Psoas muscle (tissue), 8 donors: ENCODE measurements around the gene PXYLP1. TPM values are rescaled to one million over a fixed set of nuclear protein-coding genes. Genes with fewer than 3 reads are reported as not detected.

Experiments
- ATAC-seq, 4 donors: fragments of 200-7000 bp; cut with Tn5 transposase; one replicate each; pipeline ENCODE4 v1.9.1; 2020; ENCODE audit warnings: moderate library complexity in 3 of 4, mild to moderate bottlenecking in 2 of 4
- DNase-seq, 2 donors: peaks; one replicate each; pipeline ENCODE4 v3.0.0-alpha.2; 2020
- H3K27ac ChIP-seq: fragments of 200-600 bp; one replicate; pipeline ENCODE4 v1.8.0; 2022
- H3K27me3 ChIP-seq, 3 donors: fragments of 200-600 bp in 1 of 3; one replicate each; pipeline versions ENCODE4 v1.6.1 to v1.8.0; 2013 to 2022; ENCODE audit warnings: low read length in 2 of 3, mild to moderate bottlenecking in 2 of 3, moderate library complexity in 1 of 3; ENCODE audit not compliant: insufficient read depth in 3 of 3
- H3K36me3 ChIP-seq, 2 donors: fragments of 200-600 bp in 1 of 2; one replicate each; pipeline versions ENCODE4 v1.6.1 to v1.8.0; 2013 to 2022; ENCODE audit warnings: low read depth in 1 of 2, mild to moderate bottlenecking in 1 of 2, moderate library complexity in 1 of 2; ENCODE audit not compliant: insufficient read depth in 1 of 2
- H3K4me1 ChIP-seq: fragments of 200-600 bp; one replicate; pipeline ENCODE4 v1.8.0; 2022
- H3K4me3 ChIP-seq: fragments of 200-600 bp; one replicate; pipeline ENCODE4 v1.8.0; 2022; ENCODE audit warnings: mild to moderate bottlenecking
- H3K9me3 ChIP-seq: fragments of 200-600 bp; one replicate; pipeline ENCODE4 v1.8.0; 2022
- CTCF ChIP-seq: fragments of 200-600 bp; IDR thresholded peaks from one replicate; pipeline ENCODE4 v1.8.0; 2022; ENCODE audit warnings: antibody characterized with exemption
- WGBS, 3 donors: extraction: QIAGEN DNeasy Blood & Tissue Kit; methylation state at CpG; one replicate each; pipeline versions ENCODE4 v1.1.6 to v1.1.7; 2013; 5-methylcytosine and 5-hydroxymethylcytosine counted together
- intact Hi-C, 2 donors: fragments of 100-400 bp; cut with DNase I; formaldehyde crosslinking; loops; one replicate each; pipeline versions ENCODE4 v1.11.0 to v1.14.2; 2022
- polyA plus RNA-seq, 3 donors: library from polyadenylated mRNA; stranded (reverse); fragments of 200-250 nt; gene quantifications; one replicate each; pipeline ENCODE4 v1.2.3, GENCODE V29; 2013
- total RNA-seq, 4 donors: library from RNA; stranded (reverse); fragmentation: NEBNext Ultra II Directional in 2 of 4; extraction: Animal tissue kit (Norgen Biotek cat#: 25700) in 2 of 4; gene quantifications; one replicate each; pipeline versions ENCODE4 v1.2.1 to v1.2.4, GENCODE V29; 2021 to 2023
- donor health status: healthy with polysubstance abuse.
- donor health status: DM: no; HTN: no; CAD: no; lungs with moderate emphysema.
- donor health status: Bipolar disorder and iron deficiency.
- donor health status: healthy.
- donor health status: DM: yes; HTN: yes; CAD: no.
- donor health status: DM: no; HTN: no; CAD: no.
- donor health status: DM: no; HTN: no; CAD: no.
- donor health status: DM: yes; HTN: yes; CAD: no.

Gene PXYLP1
- total and polyA plus RNA-seq, 7 donors = 0.83 to 6.8 (median 1.8) TPM

GRCh38 chr3:141274411-141275031 lies 42.9 kb downstream of the PXYLP1 start:
- DNase-seq (no peak), ATAC-seq (no peak)
- Histone ChIP-seq H3K27ac (peak overlapping the region; percentile 34), H3K36me3 (no peaks in the 10 kb centered on the region), H3K9me3 (no peaks in the 10 kb centered on the region), H3K4me1 (peaks cover 7% of the 10 kb centered on the region), H3K27me3 (no peaks in the 10 kb centered on the region), H3K4me3 (no peak overlapping the region)
- 94 to 95% (median 95%) methylated on average over 10 of the region's 10 CpGs for WGBS, 3 donors
- no peak for TF ChIP-seq CTCF
- intact Hi-C loops = no loop called here

DNA sequence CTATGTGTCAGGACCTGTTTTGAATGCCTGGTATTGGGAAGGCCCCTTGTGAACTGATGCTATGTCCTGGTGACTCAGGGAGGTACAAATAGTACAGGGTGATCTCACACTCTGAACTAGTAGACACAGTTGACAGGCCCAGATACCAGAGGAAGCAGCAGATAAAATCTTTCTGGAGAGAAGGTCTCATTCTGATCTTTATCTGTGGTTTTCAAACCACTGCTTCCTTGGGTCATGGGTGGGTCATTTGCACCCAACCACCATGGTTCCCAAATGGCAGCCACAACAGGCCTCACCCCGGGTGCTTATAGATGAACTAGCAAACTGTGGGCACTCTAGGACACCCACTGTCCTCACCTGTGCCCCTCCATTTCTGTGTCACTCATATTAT lies 43.4 kb downstream of the PXYLP1 start:
- Histone ChIP-seq H3K4me3 (no peak overlapping the region), H3K27me3 (no peaks in the 10 kb centered on the region), H3K36me3 (no peaks in the 10 kb centered on the region), H3K4me1 (peaks cover 7% of the 10 kb centered on the region), H3K9me3 (no peaks in the 10 kb centered on the region), H3K27ac (peak overlapping the region; percentile 34)
- no peak for TF ChIP-seq CTCF
- 93 to 100% (median 94%) methylated on average over 1 of the region's 1 CpG for WGBS, 3 donors
- intact Hi-C loops = no loop called here
- DNase-seq (no peak), ATAC-seq (peak in 3 of 4 donors; percentile 35 to 80 (median 61))

DNA sequence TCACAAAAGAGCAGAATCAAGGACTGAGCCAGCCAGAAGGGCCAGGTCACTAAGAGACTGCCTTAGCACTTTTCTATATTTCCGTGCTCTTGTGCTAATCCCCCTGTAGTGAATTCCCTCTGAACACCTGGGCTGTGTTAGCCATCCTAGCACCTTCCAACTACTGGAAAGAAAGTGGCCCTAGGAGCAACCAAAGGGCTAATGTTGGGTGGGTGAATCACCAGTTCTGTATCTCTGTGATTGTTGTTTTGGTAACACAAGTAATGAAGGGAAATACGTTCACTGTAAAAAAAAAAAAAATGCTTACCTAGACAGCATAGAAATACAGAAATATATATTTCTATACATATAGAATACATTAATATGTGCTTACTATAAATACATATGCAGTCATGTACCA lies 43.9 kb downstream of the PXYLP1 start:
- no peak for TF ChIP-seq CTCF
- ATAC-seq (no peak), DNase-seq (no peak)
- no peaks in the 10 kb centered on the region for H3K27me3 ChIP-seq
- H3K4me3 ChIP-seq = no peak overlapping the region
- WGBS, 3 donors = 47 to 80% (median 79%) methylated on average over 2 of the region's 2 CpGs
- no peaks in the 10 kb centered on the region for H3K36me3 ChIP-seq
- peak overlapping the region; percentile 34 for H3K27ac ChIP-seq
- peaks cover 7% of the 10 kb centered on the region for H3K4me1 ChIP-seq
- intact Hi-C loops = no loop called here
- no peaks in the 10 kb centered on the region for H3K9me3 ChIP-seq

DNA sequence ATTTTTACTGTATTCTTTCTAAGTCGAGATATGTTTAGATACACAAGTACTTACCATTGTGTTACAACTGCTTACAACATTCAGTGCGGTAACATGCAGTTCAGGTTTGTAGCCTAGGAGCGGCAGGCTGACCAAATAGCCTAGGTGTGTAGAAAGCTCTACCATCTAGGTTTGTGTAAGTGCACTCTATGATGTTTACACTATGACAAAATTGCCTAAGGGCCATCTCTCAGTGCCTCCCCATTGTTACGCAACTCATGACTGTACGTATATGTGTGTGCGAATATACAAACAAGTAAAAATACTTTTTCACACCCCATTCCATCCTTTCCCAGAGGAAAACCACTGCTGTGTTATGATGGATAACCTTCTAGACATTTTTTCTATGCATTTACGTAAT lies 44.3 kb downstream of the PXYLP1 start:
- no peak for TF ChIP-seq CTCF
- ATAC-seq = no peak
- intact Hi-C loops = no loop called here
- Histone ChIP-seq H3K36me3 (no peaks in the 10 kb centered on the region), H3K4me1 (peaks cover 7% of the 10 kb centered on the region), H3K27ac (no peak overlapping the region), H3K4me3 (no peak overlapping the region), H3K9me3 (no peaks in the 10 kb centered on the region), H3K27me3 (no peaks in the 10 kb centered on the region)
- DNase-seq = no peak
- 94 to 98% (median 95%) methylated on average over 7 of the region's 7 CpGs for WGBS, 3 donors

- Histone ChIP-seq H3K36me3 (no peaks in the 10 kb centered on the region), H3K4me1 (peaks cover 7% of the 10 kb centered on the region), H3K4me3 (no peak overlapping the region), H3K27me3 (no peaks in the 10 kb centered on the region), H3K9me3 (no peaks in the 10 kb centered on the region), H3K27ac (no peak overlapping the region)
- TF ChIP-seq CTCF = no peak
- no peak for DNase-seq
- WGBS, 3 donors = 77 to 85% (median 83%) methylated on average over 9 of the region's 9 CpGs
- no peak for ATAC-seq
- intact Hi-C loops = no loop called here
These were observed 44.8 kb downstream of the PXYLP1 start for GRCh38 chr3:141276398-141276797.
